Frontal cortex (tissue), 4 donors: Measurements from ENCODE around the gene FSTL5. TPM values are rescaled to one million over a fixed set of nuclear protein-coding genes. Genes with fewer than 3 reads are reported as not detected.

Experiments
- DNase-seq, 2 donors: peaks; one replicate each; pipeline ENCODE4 v3.0.0; 2012; ENCODE audit warnings: low spot score in 2 of 2
- FAIRE-seq: peaks from 2 replicates; lab custom pipeline; 2012; peaks lifted over from hg19 to GRCh38; lab: Jason Lieb, UNC
- total RNA-seq: library from RNA; depleted of rRNA; stranded (reverse); fragments of >200 nt; gene quantifications from one replicate; pipeline ENCODE4 v1.2.3, GENCODE V29; 2014
- donor health status: control.
- donor health status: control.
- donor health status: control.

The FSTL5 gene
- total RNA-seq, 1 donor from 2014 or later, result 106 TPM

DNA sequence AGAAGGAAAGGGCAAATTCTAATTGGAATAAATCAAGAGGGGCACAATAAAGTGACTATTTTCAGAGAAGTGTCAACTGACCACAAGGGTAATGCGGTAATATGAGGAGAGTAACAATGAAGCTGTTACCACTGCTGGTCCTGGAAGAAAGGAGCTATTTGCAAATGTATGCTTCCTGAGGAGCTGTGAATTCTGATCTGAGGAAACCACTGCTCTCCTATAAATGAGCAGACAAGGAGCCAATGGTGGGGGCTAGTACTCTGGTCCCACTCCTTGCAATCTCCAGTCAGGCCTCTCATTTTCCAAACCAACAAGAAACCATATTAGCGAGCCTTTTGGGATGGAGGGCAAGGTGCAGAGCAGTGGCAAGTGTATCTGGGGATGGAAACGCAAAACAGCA, 770.2 kb downstream of the FSTL5 start:
- FAIRE-seq, result no peak
- no peak for DNase-seq

DNA sequence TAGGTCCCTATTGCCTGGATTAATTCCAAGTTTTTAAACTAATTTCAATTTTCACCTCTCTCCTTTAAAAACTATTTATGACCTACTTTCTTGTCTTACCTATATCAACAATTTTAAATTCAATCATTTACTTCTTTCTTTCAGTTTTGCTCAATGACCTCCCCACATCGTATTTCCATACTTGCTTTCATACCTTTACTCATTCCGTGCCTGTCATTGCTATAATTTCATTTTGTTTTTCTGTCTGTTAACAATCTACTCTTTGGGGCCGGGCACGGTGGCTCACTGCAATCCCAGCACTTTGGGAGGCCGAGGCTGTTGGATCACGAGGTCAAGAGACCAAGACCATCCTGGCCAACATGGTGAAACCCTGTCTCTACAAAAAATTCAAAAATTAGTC, 781.1 kb downstream of the FSTL5 start:
- FAIRE-seq, result no peak
- no peak for DNase-seq

DNA sequence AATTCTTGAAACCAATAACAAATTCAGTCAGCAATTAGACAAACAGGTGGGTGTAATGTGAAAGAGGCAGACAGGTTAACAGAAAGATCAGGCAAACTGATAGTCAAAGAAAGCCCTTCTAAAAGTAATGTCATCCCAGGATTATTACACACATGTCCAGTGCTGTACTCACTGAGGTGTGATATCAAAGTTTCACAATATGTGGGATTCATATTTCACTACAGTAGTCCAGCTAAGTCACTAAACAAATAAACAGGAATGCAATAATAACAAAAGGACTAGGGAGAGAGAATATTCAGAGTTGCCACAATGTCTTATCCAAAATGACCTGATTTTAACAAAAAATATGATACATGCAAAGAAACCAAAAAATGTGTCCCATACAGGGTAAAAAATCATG, 787.5 kb downstream of the FSTL5 start:
- DNase-seq (no peak), FAIRE-seq (no peak)

DNA sequence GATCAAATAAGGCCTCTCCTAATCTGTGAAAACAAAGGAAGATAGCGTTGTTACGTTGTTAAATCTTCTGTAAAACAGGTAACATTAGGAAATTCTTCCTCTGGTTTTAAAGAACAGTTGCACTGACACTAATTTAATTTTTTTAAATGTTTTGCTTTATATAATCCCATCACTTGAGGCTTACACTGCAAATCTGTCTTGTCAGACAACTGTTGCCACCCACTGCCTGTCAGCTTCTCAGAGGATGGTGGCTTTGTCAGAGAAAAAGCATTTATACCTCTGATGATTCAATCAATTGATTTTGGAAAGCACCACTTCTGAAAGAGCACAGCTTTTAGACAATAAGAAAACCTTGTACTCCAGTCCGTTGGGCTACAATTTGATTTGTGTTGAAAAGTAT, 799.1 kb downstream of the FSTL5 start:
- no peak for DNase-seq
- no peak for FAIRE-seq

DNA sequence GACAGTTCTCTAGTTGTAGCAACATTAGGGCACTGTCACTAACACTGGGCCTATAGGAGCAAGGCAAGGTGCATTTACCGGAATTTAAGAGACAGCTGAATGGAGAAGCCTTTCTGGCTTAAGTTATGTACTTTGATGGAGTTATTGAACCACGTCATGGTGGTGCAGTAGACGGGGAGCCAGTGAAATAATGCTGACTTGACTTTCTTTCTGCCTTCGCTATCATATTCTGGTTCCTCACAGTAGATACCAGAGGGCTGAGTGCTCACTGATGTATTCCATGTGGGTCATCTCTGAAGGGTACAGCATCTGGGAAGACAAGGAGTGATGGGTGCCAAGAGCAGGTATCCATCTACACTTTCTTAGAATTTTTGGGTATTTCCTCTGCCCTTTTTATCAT, 802.8 kb downstream of the FSTL5 start:
- FAIRE-seq (no peak), DNase-seq (no peak)

DNA sequence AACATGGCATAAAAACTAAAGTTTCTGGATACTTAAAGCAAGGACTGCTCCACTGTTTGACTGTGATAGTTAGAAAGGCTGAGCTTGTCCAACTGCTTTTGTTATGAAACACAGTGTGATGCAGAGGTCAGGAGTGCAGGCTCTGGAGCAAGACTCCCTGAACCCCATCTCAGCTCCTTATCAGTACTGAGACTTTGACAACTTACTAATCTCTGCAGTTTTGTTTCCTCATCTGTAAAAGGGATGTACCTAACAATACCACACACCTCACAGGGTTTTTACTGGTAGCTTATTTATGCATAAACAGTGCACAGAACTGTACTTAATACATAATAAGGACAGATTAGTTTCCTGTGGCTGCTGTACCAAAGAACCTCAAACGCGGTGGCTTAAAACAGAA, 804.3 kb downstream of the FSTL5 start:
- DNase-seq (no peak), FAIRE-seq (no peak)

DNA sequence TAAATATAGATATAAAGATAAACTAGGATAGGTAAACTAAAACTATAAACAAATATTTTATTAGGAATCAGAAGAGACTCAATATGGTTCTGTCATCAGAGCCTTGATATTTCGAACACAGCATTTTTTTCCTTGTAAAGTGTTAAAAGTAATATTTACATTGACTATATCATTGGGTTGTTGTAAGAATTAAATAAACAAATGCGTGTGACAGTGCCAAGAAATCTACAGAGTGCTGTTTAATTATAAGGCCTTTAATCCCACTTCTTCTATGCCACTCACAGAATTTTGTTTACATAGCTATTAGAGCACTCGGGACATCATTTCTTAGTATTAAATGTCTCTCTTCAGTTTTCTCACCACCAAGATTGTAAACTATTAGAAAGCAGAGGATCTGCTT, 807.4 kb downstream of the FSTL5 start:
- DNase-seq, result no peak
- no peak for FAIRE-seq

DNA sequence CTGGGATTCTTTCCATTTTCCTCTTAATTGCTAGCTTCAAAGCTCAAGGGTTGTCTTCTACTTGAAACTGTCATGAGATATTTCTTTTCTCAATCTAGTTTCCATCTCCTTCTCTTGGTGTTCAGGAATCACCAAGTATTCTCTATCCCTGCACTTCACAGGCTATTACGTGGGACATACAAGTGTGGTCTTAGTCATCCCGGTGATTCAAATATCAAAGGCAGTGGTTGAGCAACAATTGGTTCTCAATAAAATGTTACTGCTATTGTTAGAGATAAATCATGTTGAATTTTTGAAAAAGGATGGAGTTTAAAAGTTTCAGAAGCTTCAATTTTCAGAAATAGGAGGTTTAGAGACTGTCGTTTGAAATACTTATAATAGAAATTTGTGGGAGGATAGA, 812.9 kb downstream of the FSTL5 start:
- no peak for FAIRE-seq

DNA sequence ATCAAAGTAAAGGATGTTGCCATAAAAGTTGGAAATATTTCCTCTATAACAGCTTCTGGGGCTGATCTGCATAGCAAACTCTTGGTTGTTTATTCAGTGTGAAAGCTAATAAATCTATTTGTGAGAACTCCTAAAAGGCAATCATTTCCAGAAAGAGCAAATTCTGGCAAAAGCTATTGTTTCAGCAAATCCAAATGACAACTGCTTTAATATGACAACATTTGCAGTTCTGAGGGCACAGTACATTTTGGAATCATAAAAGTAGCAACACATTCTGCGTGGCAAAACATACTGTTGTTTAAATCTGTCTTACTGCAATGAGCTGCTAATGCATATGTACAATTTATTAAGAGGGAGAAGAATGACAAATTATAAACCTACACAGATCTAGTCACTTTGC, 818.1 kb downstream of the FSTL5 start:
- DNase-seq (no peak), FAIRE-seq (no peak)

More for the DNA sequence above, 812.9 kb downstream of the FSTL5 start:
- DNase-seq, result no peak

DNA sequence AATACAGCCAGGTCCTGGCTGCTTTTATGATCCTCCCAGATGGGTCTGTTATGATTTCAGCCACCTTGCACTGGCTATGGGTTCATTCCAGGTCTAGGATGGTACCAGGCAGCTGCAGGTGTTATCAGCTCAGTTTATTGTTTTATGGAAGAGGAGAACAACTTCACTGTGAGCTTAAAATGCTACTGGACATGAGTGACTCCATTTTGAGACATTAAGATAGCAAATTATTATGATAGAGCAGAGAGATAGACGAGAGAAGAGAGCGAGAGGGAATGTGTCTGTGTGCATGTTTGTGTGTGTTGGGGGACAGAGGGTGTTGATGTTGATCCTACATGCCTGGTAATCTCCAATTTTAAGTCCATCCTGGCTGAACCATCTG, 820.2 kb downstream of the FSTL5 start:
- no peak for FAIRE-seq
- DNase-seq, result no peak

DNA sequence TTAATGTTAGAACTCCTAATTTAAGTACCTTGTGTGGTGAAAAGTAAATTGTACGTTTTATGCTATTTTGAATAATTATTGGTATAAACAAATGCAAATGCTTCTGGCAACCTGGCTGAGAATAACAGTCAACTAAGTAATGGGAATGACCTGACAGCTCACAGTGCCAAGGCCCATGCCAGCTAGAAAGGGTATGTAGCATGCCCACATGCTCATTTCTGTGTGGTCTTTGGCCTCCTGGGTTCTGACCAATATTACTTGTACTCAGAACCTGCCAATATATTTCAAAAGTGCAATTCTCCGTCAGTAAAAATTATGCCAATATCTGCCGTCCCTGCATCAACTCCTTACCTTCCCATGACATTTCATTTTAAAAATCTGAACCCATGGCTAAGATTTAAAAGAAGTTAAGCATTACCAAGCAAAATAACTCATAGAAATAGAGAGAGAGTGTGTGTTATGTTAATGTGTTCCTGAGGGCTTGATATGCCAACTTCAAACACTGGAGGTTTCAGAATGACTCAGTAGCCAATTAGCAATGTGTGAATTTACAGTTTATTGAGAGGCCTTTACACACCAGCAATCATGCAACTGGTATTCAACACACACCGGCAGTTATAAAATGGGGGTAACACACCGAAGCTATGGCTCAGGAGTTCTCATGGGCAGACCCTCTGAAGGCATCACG, 820.8 kb downstream of the FSTL5 start:
- FAIRE-seq (no peak), DNase-seq (no peak)

DNA sequence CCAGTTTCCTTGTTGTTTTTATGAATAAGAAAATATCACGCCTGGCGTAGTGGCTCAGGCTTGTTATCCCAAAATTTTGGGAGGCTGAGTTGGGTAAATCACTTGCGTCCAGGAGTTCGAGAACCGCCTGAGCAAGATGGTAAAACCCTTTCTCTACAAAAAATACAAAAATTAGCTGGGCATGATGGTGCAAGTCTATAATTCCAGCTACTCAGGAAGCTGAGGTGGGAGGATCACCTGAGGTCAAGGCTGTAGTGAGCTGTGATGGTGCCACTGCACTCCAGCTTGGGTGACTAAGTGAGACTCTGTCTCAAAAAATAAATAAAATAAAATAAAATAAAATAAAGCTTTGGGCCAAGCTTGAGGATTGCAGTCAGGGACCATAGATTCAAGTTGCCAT, 827.2 kb downstream of the FSTL5 start:
- no peak for FAIRE-seq
- DNase-seq, result no peak

DNA sequence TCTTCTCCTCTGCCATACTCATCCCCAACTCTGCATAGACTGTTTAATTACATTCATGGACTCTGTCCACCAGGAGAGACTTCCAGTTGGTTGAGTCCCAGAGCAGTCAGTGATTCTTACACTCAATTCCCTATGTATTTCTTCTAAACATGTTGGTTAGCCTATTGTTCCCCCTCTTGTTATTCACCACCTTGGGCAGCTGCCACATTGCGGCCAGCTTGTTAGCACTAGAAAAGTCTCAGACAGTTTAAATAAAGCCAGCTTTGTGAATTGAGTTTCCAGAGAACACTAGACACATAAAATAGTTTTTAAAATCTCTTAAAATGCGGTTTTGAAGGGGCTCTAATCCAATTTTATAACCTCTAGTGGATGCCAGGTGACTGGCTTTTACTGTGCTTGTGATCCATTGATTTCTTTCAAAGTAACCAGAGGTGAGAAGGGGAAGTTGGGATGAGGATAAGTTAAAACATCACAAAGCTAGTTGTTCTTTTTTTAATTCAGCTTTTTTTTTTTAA, 827.7 kb downstream of the FSTL5 start:
- DNase-seq (no peak), FAIRE-seq (no peak)
